Prostate gland (tissue), 2 donors: ENCODE data around the gene LOXL4.

ENCODE experiments used
- POLR2A ChIP-seq: fragments of 450-650 bp; IDR thresholded peaks from one replicate; pipeline ENCODE4 v1.6.1; 2016; ENCODE audit warnings: antibody characterized with exemption, mild to moderate bottlenecking
- TF ChIP-seq, protein P1 (sequence below), 4 experiments: fragments of 200-600 bp in 2 of 4; fragments of 450-650 bp in 2 of 4; sonication (generic) in 2 of 4; IDR thresholded peaks; 1 replicate in 3 of 4; 2 replicates in 1 of 4; pipeline ENCODE4 v1.5.1; 2016 to 2019; ENCODE audit warnings: antibody characterized with exemption in 4 of 4, mild to moderate bottlenecking in 2 of 4, moderate library complexity in 2 of 4

- TF ChIP-seq, protein P1, sequence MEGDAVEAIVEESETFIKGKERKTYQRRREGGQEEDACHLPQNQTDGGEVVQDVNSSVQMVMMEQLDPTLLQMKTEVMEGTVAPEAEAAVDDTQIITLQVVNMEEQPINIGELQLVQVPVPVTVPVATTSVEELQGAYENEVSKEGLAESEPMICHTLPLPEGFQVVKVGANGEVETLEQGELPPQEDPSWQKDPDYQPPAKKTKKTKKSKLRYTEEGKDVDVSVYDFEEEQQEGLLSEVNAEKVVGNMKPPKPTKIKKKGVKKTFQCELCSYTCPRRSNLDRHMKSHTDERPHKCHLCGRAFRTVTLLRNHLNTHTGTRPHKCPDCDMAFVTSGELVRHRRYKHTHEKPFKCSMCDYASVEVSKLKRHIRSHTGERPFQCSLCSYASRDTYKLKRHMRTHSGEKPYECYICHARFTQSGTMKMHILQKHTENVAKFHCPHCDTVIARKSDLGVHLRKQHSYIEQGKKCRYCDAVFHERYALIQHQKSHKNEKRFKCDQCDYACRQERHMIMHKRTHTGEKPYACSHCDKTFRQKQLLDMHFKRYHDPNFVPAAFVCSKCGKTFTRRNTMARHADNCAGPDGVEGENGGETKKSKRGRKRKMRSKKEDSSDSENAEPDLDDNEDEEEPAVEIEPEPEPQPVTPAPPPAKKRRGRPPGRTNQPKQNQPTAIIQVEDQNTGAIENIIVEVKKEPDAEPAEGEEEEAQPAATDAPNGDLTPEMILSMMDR (IDR thresholded peaks at IDR 0.05) = no peak
- no peak for TF ChIP-seq POLR2A
Measured at GRCh38 chr10:98269435-98269912, 1.5 kb upstream of the LOXL4 start.
